OCI-LY7 (cell line): Measurements from ENCODE around the gene ISYNA1. TPM values are rescaled to one million over a fixed set of nuclear protein-coding genes. Genes with fewer than 3 reads are reported as not detected.

ENCODE experiments used
- BruUV-seq: library from RNA; stranded (reverse); fragments of 400-500 nt; replicated peaks from 2 replicates; lab custom pipeline; 2021; lab: Mats Ljungman, UMichigan
- CTCF ChIA-PET: fragments of 300-600 bp; sonication (Branson Sonifier 250); formaldehyde crosslinking; loops from one replicate; lab custom pipeline; 2022; ENCODE audit warnings: antibody characterized with exemption; ENCODE audit not compliant: unreplicated experiment; lab: Charles Lee
- POLR2A ChIA-PET: fragments of 300-600 bp; sonication (Branson Sonifier 250); formaldehyde crosslinking; loops from one replicate; lab custom pipeline; 2022; ENCODE audit warnings: antibody characterized with exemption; lab: Charles Lee
- DNase-seq: peaks from one replicate; pipeline ENCODE4 v3.0.0-alpha.2; 2015; ENCODE audit warnings: low spot score
- H2AFZ ChIP-seq: fragments of 200-600 bp; sonication (generic), shearing (Covaris generic); 2 replicates; pipeline ENCODE4 v1.6.1; 2014; ENCODE audit warnings: mild to moderate bottlenecking, antibody characterized with exemption, low read length, moderate library complexity
- H3K27ac ChIP-seq: fragments of 200-600 bp; sonication (generic); 2 replicates; pipeline ENCODE4 v1.5.1; 2014; ENCODE audit warnings: mixed run types, low read depth, mild to moderate bottlenecking, moderate library complexity, low read length, inconsistent platforms; ENCODE audit not compliant: poor library complexity, severe bottlenecking
- H3K36me3 ChIP-seq: fragments of 200-600 bp; sonication (generic); 2 replicates; pipeline ENCODE4 v1.6.1; 2014; ENCODE audit warnings: mild to moderate bottlenecking, antibody characterized with exemption, low read length, moderate library complexity, mixed read lengths; ENCODE audit not compliant: insufficient read depth
- H3K4me1 ChIP-seq: fragments of 200-600 bp; sonication (generic); 2 replicates; pipeline ENCODE4 v1.5.1; 2014; ENCODE audit warnings: mild to moderate bottlenecking, low read length; ENCODE audit not compliant: insufficient read depth, poor library complexity, severe bottlenecking
- H3K4me2 ChIP-seq: fragments of 200-600 bp; sonication (generic); 2 replicates; pipeline ENCODE4 v1.6.1; 2014; ENCODE audit warnings: mild to moderate bottlenecking, low read length
- H3K4me3 ChIP-seq: fragments of 200-600 bp; sonication (generic); 2 replicates; pipeline ENCODE4 v1.5.1; 2014; ENCODE audit warnings: mild to moderate bottlenecking, low read depth, low read length; ENCODE audit not compliant: poor library complexity, severe bottlenecking
- H3K79me2 ChIP-seq: fragments of 200-600 bp; sonication (generic); 2 replicates; pipeline ENCODE4 v1.6.1; 2016; ENCODE audit warnings: low read depth, mild to moderate bottlenecking, low read length, moderate library complexity, mixed read lengths; ENCODE audit not compliant: insufficient read depth
- H3K9me2 ChIP-seq: fragments of 200-600 bp; sonication (generic); 2 replicates; pipeline ENCODE4 v1.6.1; 2016; ENCODE audit warnings: mild to moderate bottlenecking, low read length, mixed read lengths; ENCODE audit not compliant: insufficient read depth
- H3K9me3 ChIP-seq: fragments of 200-600 bp; sonication (generic); 2 replicates; pipeline ENCODE4 v1.6.1; 2014; ENCODE audit warnings: mild to moderate bottlenecking, mixed run types, low read length, mixed read lengths
- H4K20me1 ChIP-seq: fragments of 200-600 bp; sonication (generic); 2 replicates; pipeline ENCODE4 v1.6.1; 2014; ENCODE audit warnings: mild to moderate bottlenecking, antibody characterized with exemption, low read length, moderate library complexity, mixed read lengths; ENCODE audit not compliant: insufficient read depth
- EZH2phosphoT487 ChIP-seq: fragments of 200-600 bp; sonication (generic); IDR thresholded peaks from 2 replicates; pipeline ENCODE4 v1.6.1; 2018; ENCODE audit warnings: low read depth, borderline replicate concordance, mild to moderate bottlenecking, mixed run types, antibody characterized with exemption, low read length, moderate library complexity, mixed read lengths
- intact Hi-C: fragments of 100-400 bp; cut with micrococcal nuclease; formaldehyde crosslinking; loops from one replicate; pipeline ENCODE4 v1.10.0; 2022; ENCODE audit not compliant: unreplicated experiment
- total RNA-seq, 2 experiments: library from RNA; depleted of rRNA in 1 of 2; stranded (reverse); fragments of >200 nt in 1 of 2; shearing (Covaris generic) in 1 of 2; gene quantifications; 2 replicates each; pipeline ENCODE4 v1.2.3, GENCODE V29; 2014 to 2022
- TF ChIP-seq, protein P1 (sequence below): fragments of 200-600 bp; sonication (generic); conservative IDR thresholded peaks from 2 replicates; pipeline ENCODE4 v1.5.1; 2014; ENCODE audit warnings: mild to moderate bottlenecking, antibody characterized with exemption, low read length, moderate library complexity, mixed read lengths

The ISYNA1 gene
- total RNA-seq, 2 experiments from 2014 or later: 1.8 to 8.9 TPM

DNA sequence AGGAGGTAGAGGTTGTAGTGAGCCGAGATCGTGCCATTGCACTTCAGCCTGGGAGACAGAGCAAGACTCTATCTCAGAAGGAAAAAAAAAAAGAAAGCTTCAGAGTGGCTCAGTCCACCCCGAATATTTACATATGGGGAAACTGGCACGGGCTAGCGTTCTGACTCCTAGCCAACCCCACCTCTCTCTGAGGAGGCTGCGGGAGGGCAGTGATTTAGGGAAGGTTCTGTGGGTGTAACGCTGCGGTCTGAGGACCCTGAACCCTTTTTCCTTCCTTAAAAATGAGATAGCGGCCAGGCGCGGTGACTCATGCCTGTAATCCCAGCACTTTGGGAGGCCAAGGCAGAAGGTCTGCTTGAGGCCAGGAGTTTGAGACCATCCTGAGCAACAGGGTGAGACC, 45.5 kb downstream of the ISYNA1 start:
- peak overlapping the region; percentile 28; the same call in 1 of the 2 replicates for H3K4me2 ChIP-seq
- H3K4me3 ChIP-seq: no peak overlapping the region
- no peaks in the 10 kb centered on the region for H3K36me3 ChIP-seq
- no peak for DNase-seq
- H2AFZ ChIP-seq: peak overlapping the region; percentile 41; the same call in 1 of the 2 replicates
- intact Hi-C loops: no loop called here
- H4K20me1 ChIP-seq: no peaks in the 10 kb centered on the region
- no peak overlapping the region for H3K27ac ChIP-seq
- BruUV-seq: no TSS peak
- TF ChIP-seq, protein P1, sequence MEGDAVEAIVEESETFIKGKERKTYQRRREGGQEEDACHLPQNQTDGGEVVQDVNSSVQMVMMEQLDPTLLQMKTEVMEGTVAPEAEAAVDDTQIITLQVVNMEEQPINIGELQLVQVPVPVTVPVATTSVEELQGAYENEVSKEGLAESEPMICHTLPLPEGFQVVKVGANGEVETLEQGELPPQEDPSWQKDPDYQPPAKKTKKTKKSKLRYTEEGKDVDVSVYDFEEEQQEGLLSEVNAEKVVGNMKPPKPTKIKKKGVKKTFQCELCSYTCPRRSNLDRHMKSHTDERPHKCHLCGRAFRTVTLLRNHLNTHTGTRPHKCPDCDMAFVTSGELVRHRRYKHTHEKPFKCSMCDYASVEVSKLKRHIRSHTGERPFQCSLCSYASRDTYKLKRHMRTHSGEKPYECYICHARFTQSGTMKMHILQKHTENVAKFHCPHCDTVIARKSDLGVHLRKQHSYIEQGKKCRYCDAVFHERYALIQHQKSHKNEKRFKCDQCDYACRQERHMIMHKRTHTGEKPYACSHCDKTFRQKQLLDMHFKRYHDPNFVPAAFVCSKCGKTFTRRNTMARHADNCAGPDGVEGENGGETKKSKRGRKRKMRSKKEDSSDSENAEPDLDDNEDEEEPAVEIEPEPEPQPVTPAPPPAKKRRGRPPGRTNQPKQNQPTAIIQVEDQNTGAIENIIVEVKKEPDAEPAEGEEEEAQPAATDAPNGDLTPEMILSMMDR: no peak
- TF ChIP-seq EZH2phosphoT487: no peak
- ChIA-PET POLR2A (no interaction called here), CTCF (interaction anchor here (1.3 kb wide), 1 partner anchor 56 kb away, joined by 3 read pairs; no protein-coding TSS in a partner anchor)
- no peaks in the 10 kb centered on the region for H3K9me2 ChIP-seq
- H3K4me1 ChIP-seq: peaks cover 33% of the 10 kb centered on the region
- H3K9me3 ChIP-seq: no peaks in the 10 kb centered on the region
- no peaks in the 10 kb centered on the region for H3K79me2 ChIP-seq

DNA sequence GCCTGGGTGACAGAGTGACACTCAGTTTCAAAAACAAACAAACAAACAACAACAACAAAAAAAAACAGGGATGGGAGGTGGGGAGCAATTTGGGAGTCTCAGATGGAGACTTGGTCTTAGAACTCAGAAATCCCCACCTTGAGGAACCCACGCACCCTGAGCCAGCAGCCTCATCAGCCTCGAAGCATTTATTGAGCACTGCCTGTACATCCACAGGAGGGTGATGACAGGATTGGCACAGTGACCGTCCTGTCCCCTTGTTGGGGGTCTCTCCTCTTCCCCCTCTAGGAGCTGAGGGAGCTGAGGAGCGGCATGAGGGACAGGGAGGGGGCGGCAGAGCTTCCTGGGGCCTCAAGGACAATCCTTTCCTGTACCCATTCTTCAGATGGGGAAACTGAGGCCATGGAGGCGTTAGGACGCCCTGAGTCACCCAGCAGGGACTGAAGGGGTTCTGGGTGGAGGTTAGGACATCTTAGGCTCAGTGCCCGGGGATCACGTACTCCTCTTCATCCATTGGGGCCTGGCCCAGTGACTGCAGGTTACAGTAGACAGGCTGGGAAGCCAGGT, 46.3 kb downstream of the ISYNA1 start:
- Histone ChIP-seq H3K27ac (no peak overlapping the region), H3K4me1 (peaks cover 25% of the 10 kb centered on the region), H2AFZ (no peak overlapping the region), H3K9me2 (no peaks in the 10 kb centered on the region), H4K20me1 (no peaks in the 10 kb centered on the region), H3K36me3 (no peaks in the 10 kb centered on the region), H3K4me2 (no peak overlapping the region), H3K79me2 (no peaks in the 10 kb centered on the region), H3K9me3 (no peaks in the 10 kb centered on the region), H3K4me3 (no peak overlapping the region)
- CTCF ChIA-PET: interaction anchor here (1.3 kb wide), 1 partner anchor 55 kb away, joined by 3 read pairs; no protein-coding TSS in a partner anchor
- no peak for DNase-seq
- intact Hi-C loops: no loop called here
- TF ChIP-seq, protein P1: no peak
- TF ChIP-seq EZH2phosphoT487: no peak
- POLR2A ChIA-PET: no interaction called here
- no TSS peak for BruUV-seq
